HG02763 (cell line): ENCODE results near the gene NFE2L3.

Experiments
- ATAC-seq: cut with Tn5 transposase; IDR thresholded peaks from one replicate; pipeline ENCODE4 v1.9.1; 2021; ENCODE audit warnings: mild to moderate bottlenecking, moderate library complexity; ENCODE audit not compliant: unreplicated experiment

The NFE2L3 gene

GRCh38 chr7:26198781-26199169, 46.8 kb downstream of the NFE2L3 start:
- ATAC-seq: no peak

- no peak for ATAC-seq
Measured at GRCh38 chr7:26199301-26200037, 47.5 kb downstream of the NFE2L3 start.

GRCh38 chr7:26200038-26200443, 48.0 kb downstream of the NFE2L3 start:
- ATAC-seq: no peak

- peak; percentile 68 for ATAC-seq
Measured at GRCh38 chr7:26200444-26201246, 48.6 kb downstream of the NFE2L3 start, which contains the start of gene HNRNPA2B1. HNRNPA2B1 (minus strand) TSS chr7:26200746; CDS start chr7:26200577, 169 bp downstream.

- ATAC-seq: peak; percentile 45
Measured at GRCh38 chr7:26201247-26202018, 49.4 kb downstream of the NFE2L3 start, which contains the start of gene CBX3. CBX3 (plus strand) TSS chr7:26201745; CDS start chr7:26202999, 1,254 bp downstream.

- ATAC-seq: no peak
Measured at GRCh38 chr7:26202019-26202990, 50.3 kb downstream of the NFE2L3 start.

- ATAC-seq: no peak
Measured at GRCh38 chr7:26203016-26203415, 51.0 kb downstream of the NFE2L3 start.

- ATAC-seq: no peak
Measured at GRCh38 chr7:26208040-26208439, 56.0 kb downstream of the NFE2L3 start.

- no peak for ATAC-seq
Measured at GRCh38 chr7:26212921-26213718, 61.1 kb downstream of the NFE2L3 start.

- no peak for ATAC-seq
Measured at GRCh38 chr7:26213807-26214515, 62.0 kb downstream of the NFE2L3 start.

- ATAC-seq: no peak
Measured at GRCh38 chr7:26216049-26216448, 64.1 kb downstream of the NFE2L3 start.

GRCh38 chr7:26224359-26224758, 72.4 kb downstream of the NFE2L3 start:
- no peak for ATAC-seq

- ATAC-seq: no peak
Measured at GRCh38 chr7:26227987-26228386, 76.0 kb downstream of the NFE2L3 start.

- ATAC-seq: no peak
Measured at GRCh38 chr7:26233902-26234511, 82.0 kb downstream of the NFE2L3 start.
